Activated CD4-positive, alpha-beta T cell treated with anti-CD3 and anti-CD28 coated beads for 48 hours (primary cell): ENCODE measurements around the gene CD2BP2.
"Not testable (repeated sequence)": the region's sequence is repeated elsewhere in the genome, so short reads cannot be mapped to it uniquely, and the experiment has no call there.

Experiments used
- DNase-seq: peaks from one replicate; pipeline ENCODE4 v3.0.0-alpha.2; 2020

CD2BP2 gene

GRCh38 chr16:30341971-30342370 is 13.1 kb downstream of the CD2BP2 start:
- not testable (repeated sequence) for DNase-seq

- no peak for DNase-seq
These were observed 14.5 kb downstream of the CD2BP2 start for GRCh38 chr16:30340621-30341020.

- not testable (repeated sequence) for DNase-seq
These were observed 16.4 kb downstream of the CD2BP2 start for GRCh38 chr16:30338715-30339114.

GRCh38 chr16:30337964-30338357 is 17.1 kb downstream of the CD2BP2 start:
- DNase-seq: not testable (repeated sequence)

- peak; percentile 34 for DNase-seq
These were observed 19.3 kb downstream of the CD2BP2 start for GRCh38 chr16:30335598-30336474.

GRCh38 chr16:30335028-30335597 is 20.0 kb downstream of the CD2BP2 start:
- DNase-seq: peak; percentile 88

GRCh38 chr16:30334473-30334989 is 20.6 kb downstream of the CD2BP2 start:
- peak; percentile 90 for DNase-seq

GRCh38 chr16:30324220-30324619 is 30.9 kb downstream of the CD2BP2 start:
- DNase-seq: not testable (repeated sequence)

- not testable (repeated sequence) for DNase-seq
These were observed 36.5 kb downstream of the CD2BP2 start for GRCh38 chr16:30318647-30319046.

GRCh38 chr16:30310937-30311336 is 44.2 kb downstream of the CD2BP2 start:
- not testable (repeated sequence) for DNase-seq

- DNase-seq: not testable (repeated sequence)
These were observed 45.9 kb downstream of the CD2BP2 start for GRCh38 chr16:30309255-30309654.
